H1 (cell line): ENCODE measurements around the gene TRIM4. TPM values are rescaled to one million over a fixed set of nuclear protein-coding genes. Genes with fewer than 3 reads are reported as not detected.

Experiments used
- EGR1 ChIP-seq: IDR thresholded peaks from 2 replicates; pipeline ENCODE4 v1.6.1; 2011; ENCODE audit warnings: low read depth, low read length, borderline replicate concordance
- PHF8 ChIP-seq: fragments of 200-600 bp; sonication (generic); conservative IDR thresholded peaks from 2 replicates; pipeline ENCODE4 v1.7.1; 2012; ENCODE audit warnings: low read depth, mild to moderate bottlenecking, inconsistent platforms, low read length, moderate library complexity
- RFX5 ChIP-seq: IDR thresholded peaks from 2 replicates; pipeline ENCODE4 v1.6.1; 2011; ENCODE audit warnings: low read depth, low read length, improper control_type of control experiment, borderline replicate concordance
- SAP30 ChIP-seq: fragments of 300-600 bp; sonication (generic); IDR thresholded peaks from 2 replicates; pipeline ENCODE4 v1.7.1; 2012; ENCODE audit warnings: low read length, moderate library complexity, mild to moderate bottlenecking, inconsistent platforms; ENCODE audit not compliant: insufficient read depth, insufficient replicate concordance
- polyA plus RNA-seq, 7 experiments: library from polyadenylated mRNA; depleted of rRNA in 3 of 7; stranded (reverse) in 5 of 7; unstranded in 2 of 7; fragments of >200 nt in 5 of 7; fragments of 200-250 nt in 2 of 7; gene quantifications; 1 replicate in 5 of 7; 2 replicates in 1 of 7; 4 replicates in 1 of 7; pipeline versions ENCODE4 v1.2.1 to v1.2.3, GENCODE V29; 2011 to 2013; ENCODE audit warnings: missing spikeins in 2 of 7, mixed read lengths in 2 of 7
- total RNA-seq: library from RNA; stranded (reverse); fragmentation: NEBNext Ultra II Directional; extraction: Animal tissue kit (Norgen Biotek cat#: 25700); gene quantifications from 2 replicates; pipeline ENCODE4 v1.2.1, GENCODE V29; 2021
- TF ChIP-seq, protein P1 (sequence below): fragments of 300-600 bp; sonication (generic); IDR thresholded peaks from 2 replicates; pipeline ENCODE4 v1.7.1; 2012; ENCODE audit warnings: low read length, moderate library complexity, mild to moderate bottlenecking, inconsistent platforms; ENCODE audit not compliant: insufficient replicate concordance
- TF ChIP-seq, protein P2 (sequence below): IDR thresholded peaks from 2 replicates; pipeline ENCODE4 v1.6.1; 2012; ENCODE audit warnings: inconsistent platforms
- TF ChIP-seq, protein P3 (sequence below), 3 experiments: IDR thresholded peaks; 1 replicate in 2 of 3; 2 replicates in 1 of 3; pipeline versions ENCODE4 v1.5.1 to v1.6.1; 2011; ENCODE audit warnings: low read length in 3 of 3, mild to moderate bottlenecking in 3 of 3, inconsistent platforms in 2 of 3, low read depth in 1 of 3, moderate library complexity in 1 of 3; ENCODE audit not compliant: insufficient read depth in 1 of 3; ENCODE audit errors: control extremely low read depth in 1 of 3

Gene TRIM4
- total and polyA plus RNA-seq, 2 of the 8 experiments (the other 6 are each of a cell fraction or from before 2014, with no cell fraction given), result 0.03 to 7.3 TPM

DNA sequence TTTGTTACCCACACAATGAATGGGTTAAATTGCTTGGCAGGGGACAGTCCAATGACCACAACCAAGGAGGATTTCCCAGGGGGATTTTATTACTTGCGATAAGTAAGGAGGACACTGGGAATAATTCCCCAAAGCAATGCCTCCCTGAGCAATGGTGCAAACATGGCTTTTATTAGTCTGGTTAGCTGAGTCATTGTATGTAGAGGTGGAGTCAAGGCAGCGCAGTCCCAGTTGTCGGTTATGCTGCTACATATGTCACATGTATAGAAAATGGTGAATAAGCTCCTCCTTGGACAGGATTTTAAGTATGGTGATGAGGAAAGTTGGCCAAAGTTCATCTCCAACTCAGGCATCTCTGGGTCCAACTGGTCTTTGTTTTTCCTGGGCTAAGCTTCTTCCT is 3.9 kb upstream of the TRIM4 start (continued):
- TF ChIP-seq, protein P1, sequence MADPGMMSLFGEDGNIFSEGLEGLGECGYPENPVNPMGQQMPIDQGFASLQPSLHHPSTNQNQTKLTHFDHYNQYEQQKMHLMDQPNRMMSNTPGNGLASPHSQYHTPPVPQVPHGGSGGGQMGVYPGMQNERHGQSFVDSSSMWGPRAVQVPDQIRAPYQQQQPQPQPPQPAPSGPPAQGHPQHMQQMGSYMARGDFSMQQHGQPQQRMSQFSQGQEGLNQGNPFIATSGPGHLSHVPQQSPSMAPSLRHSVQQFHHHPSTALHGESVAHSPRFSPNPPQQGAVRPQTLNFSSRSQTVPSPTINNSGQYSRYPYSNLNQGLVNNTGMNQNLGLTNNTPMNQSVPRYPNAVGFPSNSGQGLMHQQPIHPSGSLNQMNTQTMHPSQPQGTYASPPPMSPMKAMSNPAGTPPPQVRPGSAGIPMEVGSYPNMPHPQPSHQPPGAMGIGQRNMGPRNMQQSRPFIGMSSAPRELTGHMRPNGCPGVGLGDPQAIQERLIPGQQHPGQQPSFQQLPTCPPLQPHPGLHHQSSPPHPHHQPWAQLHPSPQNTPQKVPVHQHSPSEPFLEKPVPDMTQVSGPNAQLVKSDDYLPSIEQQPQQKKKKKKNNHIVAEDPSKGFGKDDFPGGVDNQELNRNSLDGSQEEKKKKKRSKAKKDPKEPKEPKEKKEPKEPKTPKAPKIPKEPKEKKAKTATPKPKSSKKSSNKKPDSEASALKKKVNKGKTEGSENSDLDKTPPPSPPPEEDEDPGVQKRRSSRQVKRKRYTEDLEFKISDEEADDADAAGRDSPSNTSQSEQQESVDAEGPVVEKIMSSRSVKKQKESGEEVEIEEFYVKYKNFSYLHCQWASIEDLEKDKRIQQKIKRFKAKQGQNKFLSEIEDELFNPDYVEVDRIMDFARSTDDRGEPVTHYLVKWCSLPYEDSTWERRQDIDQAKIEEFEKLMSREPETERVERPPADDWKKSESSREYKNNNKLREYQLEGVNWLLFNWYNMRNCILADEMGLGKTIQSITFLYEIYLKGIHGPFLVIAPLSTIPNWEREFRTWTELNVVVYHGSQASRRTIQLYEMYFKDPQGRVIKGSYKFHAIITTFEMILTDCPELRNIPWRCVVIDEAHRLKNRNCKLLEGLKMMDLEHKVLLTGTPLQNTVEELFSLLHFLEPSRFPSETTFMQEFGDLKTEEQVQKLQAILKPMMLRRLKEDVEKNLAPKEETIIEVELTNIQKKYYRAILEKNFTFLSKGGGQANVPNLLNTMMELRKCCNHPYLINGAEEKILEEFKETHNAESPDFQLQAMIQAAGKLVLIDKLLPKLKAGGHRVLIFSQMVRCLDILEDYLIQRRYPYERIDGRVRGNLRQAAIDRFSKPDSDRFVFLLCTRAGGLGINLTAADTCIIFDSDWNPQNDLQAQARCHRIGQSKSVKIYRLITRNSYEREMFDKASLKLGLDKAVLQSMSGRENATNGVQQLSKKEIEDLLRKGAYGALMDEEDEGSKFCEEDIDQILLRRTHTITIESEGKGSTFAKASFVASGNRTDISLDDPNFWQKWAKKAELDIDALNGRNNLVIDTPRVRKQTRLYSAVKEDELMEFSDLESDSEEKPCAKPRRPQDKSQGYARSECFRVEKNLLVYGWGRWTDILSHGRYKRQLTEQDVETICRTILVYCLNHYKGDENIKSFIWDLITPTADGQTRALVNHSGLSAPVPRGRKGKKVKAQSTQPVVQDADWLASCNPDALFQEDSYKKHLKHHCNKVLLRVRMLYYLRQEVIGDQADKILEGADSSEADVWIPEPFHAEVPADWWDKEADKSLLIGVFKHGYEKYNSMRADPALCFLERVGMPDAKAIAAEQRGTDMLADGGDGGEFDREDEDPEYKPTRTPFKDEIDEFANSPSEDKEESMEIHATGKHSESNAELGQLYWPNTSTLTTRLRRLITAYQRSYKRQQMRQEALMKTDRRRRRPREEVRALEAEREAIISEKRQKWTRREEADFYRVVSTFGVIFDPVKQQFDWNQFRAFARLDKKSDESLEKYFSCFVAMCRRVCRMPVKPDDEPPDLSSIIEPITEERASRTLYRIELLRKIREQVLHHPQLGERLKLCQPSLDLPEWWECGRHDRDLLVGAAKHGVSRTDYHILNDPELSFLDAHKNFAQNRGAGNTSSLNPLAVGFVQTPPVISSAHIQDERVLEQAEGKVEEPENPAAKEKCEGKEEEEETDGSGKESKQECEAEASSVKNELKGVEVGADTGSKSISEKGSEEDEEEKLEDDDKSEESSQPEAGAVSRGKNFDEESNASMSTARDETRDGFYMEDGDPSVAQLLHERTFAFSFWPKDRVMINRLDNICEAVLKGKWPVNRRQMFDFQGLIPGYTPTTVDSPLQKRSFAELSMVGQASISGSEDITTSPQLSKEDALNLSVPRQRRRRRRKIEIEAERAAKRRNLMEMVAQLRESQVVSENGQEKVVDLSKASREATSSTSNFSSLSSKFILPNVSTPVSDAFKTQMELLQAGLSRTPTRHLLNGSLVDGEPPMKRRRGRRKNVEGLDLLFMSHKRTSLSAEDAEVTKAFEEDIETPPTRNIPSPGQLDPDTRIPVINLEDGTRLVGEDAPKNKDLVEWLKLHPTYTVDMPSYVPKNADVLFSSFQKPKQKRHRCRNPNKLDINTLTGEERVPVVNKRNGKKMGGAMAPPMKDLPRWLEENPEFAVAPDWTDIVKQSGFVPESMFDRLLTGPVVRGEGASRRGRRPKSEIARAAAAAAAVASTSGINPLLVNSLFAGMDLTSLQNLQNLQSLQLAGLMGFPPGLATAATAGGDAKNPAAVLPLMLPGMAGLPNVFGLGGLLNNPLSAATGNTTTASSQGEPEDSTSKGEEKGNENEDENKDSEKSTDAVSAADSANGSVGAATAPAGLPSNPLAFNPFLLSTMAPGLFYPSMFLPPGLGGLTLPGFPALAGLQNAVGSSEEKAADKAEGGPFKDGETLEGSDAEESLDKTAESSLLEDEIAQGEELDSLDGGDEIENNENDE, result no peak
- TF ChIP-seq RFX5 (no peak), EGR1 (no peak), SAP30 (no peak), PHF8 (no peak)
- TF ChIP-seq, protein P2, sequence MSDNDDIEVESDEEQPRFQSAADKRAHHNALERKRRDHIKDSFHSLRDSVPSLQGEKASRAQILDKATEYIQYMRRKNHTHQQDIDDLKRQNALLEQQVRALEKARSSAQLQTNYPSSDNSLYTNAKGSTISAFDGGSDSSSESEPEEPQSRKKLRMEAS, result no peak
- TF ChIP-seq, protein P3, sequence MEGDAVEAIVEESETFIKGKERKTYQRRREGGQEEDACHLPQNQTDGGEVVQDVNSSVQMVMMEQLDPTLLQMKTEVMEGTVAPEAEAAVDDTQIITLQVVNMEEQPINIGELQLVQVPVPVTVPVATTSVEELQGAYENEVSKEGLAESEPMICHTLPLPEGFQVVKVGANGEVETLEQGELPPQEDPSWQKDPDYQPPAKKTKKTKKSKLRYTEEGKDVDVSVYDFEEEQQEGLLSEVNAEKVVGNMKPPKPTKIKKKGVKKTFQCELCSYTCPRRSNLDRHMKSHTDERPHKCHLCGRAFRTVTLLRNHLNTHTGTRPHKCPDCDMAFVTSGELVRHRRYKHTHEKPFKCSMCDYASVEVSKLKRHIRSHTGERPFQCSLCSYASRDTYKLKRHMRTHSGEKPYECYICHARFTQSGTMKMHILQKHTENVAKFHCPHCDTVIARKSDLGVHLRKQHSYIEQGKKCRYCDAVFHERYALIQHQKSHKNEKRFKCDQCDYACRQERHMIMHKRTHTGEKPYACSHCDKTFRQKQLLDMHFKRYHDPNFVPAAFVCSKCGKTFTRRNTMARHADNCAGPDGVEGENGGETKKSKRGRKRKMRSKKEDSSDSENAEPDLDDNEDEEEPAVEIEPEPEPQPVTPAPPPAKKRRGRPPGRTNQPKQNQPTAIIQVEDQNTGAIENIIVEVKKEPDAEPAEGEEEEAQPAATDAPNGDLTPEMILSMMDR (IDR thresholded peaks at IDR 0.05; ENCODE audit: control extremely low read depth in 1 of 3, insufficient read depth in 1 of 3, low read depth in 1 of 3, low read length in 3 of 3), result no peak
